Ectodermal cell (in vitro differentiated cells): Measurements from ENCODE around the gene SLC9A3.

Experiments used
- H3K27ac ChIP-seq: 2 replicates; pipeline ENCODE4 v1.7.0; 2013; ENCODE audit warnings: mild to moderate bottlenecking, low read depth, low read length; ENCODE audit not compliant: insufficient read depth, poor library complexity, severe bottlenecking
- H3K27me3 ChIP-seq: 2 replicates; pipeline ENCODE4 v1.7.0; 2013; ENCODE audit warnings: mild to moderate bottlenecking, low read length; ENCODE audit not compliant: insufficient read depth, control insufficient read depth, poor library complexity, severe bottlenecking
- H3K36me3 ChIP-seq: one replicate; pipeline ENCODE4 v1.7.0; 2013; ENCODE audit warnings: low read length; ENCODE audit not compliant: control insufficient read depth, insufficient read depth
- H3K4me1 ChIP-seq: one replicate; pipeline ENCODE4 v1.7.0; 2013; ENCODE audit warnings: low read length; ENCODE audit not compliant: control insufficient read depth, insufficient read depth
- H3K4me3 ChIP-seq: 2 replicates; pipeline ENCODE4 v1.7.0; 2013; ENCODE audit warnings: low read depth, low read length, control low read depth; ENCODE audit not compliant: insufficient read depth
- H3K9me3 ChIP-seq: 2 replicates; pipeline ENCODE4 v1.7.0; 2013; ENCODE audit warnings: mild to moderate bottlenecking, low read length, moderate library complexity; ENCODE audit not compliant: control insufficient read depth
- WGBS, 2 experiments: methylation state at CpG; one replicate each; pipeline ENCODE4 v1.1.7; 2013; ENCODE audit warnings: missing lambda C conversion rate in 2 of 2; 5-methylcytosine and 5-hydroxymethylcytosine counted together

The SLC9A3 gene

GRCh38 chr5:451587-452458, 72.4 kb downstream of the SLC9A3 start:
- Histone ChIP-seq H3K9me3 (no peaks in the 10 kb centered on the region), H3K27ac (no peak overlapping the region), H3K27me3 (no peaks in the 10 kb centered on the region), H3K4me1 (no peaks in the 10 kb centered on the region), H3K4me3 (no peak overlapping the region), H3K36me3 (peaks cover 43% of the 10 kb centered on the region)
- WGBS, 2 experiments = 83% methylated on average over 5 of the region's 5 CpGs

- 90 to 99% methylated on average over 5 of the region's 5 CpGs for WGBS, 2 experiments
These were observed 75.1 kb downstream of the SLC9A3 start for GRCh38 chr5:449151-449550.

GRCh38 chr5:448766-449090, 75.5 kb downstream of the SLC9A3 start:
- WGBS, 2 experiments = 95 to 96% methylated on average over 12 of the region's 12 CpGs
- Histone ChIP-seq H3K9me3 (no peaks in the 10 kb centered on the region), H3K27ac (no peak overlapping the region), H3K4me3 (no peak overlapping the region), H3K36me3 (peaks cover 44% of the 10 kb centered on the region), H3K27me3 (no peaks in the 10 kb centered on the region), H3K4me1 (peaks cover 5% of the 10 kb centered on the region)

More at GRCh38 chr5:449151-449550, 75.1 kb downstream of the SLC9A3 start:
- H3K9me3 ChIP-seq = no peaks in the 10 kb centered on the region
- peaks cover 1% of the 10 kb centered on the region for H3K4me1 ChIP-seq
- H3K27me3 ChIP-seq = no peaks in the 10 kb centered on the region
- peaks cover 48% of the 10 kb centered on the region for H3K36me3 ChIP-seq
- no peak overlapping the region for H3K4me3 ChIP-seq
- no peak overlapping the region for H3K27ac ChIP-seq

GRCh38 chr5:448061-448765, 76.0 kb downstream of the SLC9A3 start:
- no peak overlapping the region for H3K4me3 ChIP-seq
- peaks cover 39% of the 10 kb centered on the region for H3K36me3 ChIP-seq
- H3K27me3 ChIP-seq = no peaks in the 10 kb centered on the region
- H3K27ac ChIP-seq = no peak overlapping the region
- 94 to 95% methylated on average over 21 of the region's 21 CpGs for WGBS, 2 experiments
- no peaks in the 10 kb centered on the region for H3K9me3 ChIP-seq
- peaks cover 7% of the 10 kb centered on the region for H3K4me1 ChIP-seq

DNA sequence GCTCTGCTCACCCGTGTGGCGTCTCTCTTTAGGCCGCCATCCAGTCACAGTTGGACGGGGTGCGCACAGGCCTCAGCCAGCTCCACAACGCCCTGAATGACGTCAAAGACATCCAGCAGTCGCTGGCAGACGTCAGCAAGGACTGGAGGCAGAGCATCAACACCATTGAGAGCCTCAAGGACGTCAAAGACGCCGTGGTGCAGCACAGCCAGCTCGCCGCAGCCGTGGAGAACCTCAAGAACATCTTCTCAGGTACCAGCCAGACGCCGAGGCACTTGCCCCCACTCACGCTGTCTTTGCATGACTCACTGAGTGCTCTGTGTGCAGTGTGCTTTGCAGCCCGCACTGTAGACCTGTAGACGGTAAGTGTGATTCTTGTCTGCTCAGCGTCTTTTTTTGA, 76.7 kb downstream of the SLC9A3 start:
- 95 to 97% methylated on average over 21 of the region's 21 CpGs for whole genome bisulfite sequencing, 2 experiments
- H3K4me3 ChIP-seq = no peak overlapping the region
- H3K9me3 ChIP-seq = no peaks in the 10 kb centered on the region
- no peaks in the 10 kb centered on the region for H3K27me3 ChIP-seq
- no peak overlapping the region for H3K27ac ChIP-seq
- H3K4me1 ChIP-seq = peaks cover 7% of the 10 kb centered on the region
- peaks cover 33% of the 10 kb centered on the region for H3K36me3 ChIP-seq

DNA sequence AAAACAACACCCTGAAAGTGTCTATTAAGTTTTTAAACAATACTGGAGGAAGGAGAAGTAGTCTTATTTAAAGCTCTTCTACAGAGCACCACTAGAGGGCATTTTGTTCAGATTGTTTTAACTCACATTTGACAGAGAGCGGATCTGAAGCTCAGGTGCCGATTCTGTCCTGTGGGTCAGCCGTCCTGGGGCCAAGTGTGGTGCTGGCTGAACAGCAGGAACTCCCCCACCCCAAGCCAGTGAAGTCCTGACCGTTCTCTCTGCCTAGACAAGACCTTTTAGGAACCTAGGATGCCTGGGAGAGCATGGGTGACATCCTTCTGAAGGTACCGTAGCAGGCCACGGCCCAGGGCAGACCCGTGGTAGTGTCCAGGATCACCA, 77.4 kb downstream of the SLC9A3 start:
- no peak overlapping the region for H3K4me3 ChIP-seq
- H3K27me3 ChIP-seq = no peaks in the 10 kb centered on the region
- 80 to 81% methylated on average over 7 of the region's 7 CpGs for WGBS, 2 experiments
- H3K36me3 ChIP-seq = peaks cover 27% of the 10 kb centered on the region
- no peak overlapping the region for H3K27ac ChIP-seq
- peaks cover 13% of the 10 kb centered on the region for H3K4me1 ChIP-seq
- no peaks in the 10 kb centered on the region for H3K9me3 ChIP-seq

DNA sequence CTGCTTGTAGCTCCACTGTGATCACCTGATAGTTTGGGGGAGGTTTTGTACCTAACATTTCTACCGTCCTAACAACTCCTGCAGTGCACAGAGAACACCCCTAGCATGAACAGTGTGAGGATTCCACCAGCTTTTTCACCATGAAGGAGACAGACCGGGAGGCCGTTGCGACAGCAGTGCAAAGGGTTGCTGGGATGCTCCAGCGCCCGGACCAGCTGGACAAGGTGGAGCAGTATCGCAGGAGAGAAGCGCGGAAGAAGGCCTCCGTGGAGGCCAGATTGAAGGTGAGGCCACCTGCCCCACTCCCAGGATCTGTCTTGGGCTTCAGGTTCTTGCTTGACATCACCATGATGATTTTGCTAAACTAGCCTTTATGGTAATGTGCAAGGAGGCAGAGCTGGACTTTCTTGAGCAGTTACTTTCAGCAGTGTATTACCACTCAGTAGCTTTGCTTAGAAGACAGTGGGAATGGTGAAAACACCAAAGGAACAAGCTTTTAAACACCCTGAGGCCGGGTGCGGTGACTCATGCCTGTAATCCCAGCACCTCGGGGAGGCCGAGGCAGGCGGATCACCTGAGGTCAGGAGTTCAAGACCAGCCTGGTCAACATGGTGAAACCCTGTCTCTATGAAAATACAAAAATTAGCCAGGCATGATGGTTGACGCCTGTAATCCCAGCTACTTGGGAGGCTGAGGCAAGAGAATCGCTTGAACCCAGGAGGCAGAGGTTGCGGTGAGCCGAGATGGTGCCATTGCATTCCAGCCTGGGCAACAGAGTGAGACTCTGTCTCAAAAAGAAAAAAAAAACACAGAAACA, 78.0 kb downstream of the SLC9A3 start:
- Histone ChIP-seq H3K4me1 (peaks cover 14% of the 10 kb centered on the region), H3K9me3 (no peaks in the 10 kb centered on the region), H3K27ac (no peak overlapping the region), H3K36me3 (peaks cover 26% of the 10 kb centered on the region), H3K4me3 (no peak overlapping the region), H3K27me3 (no peaks in the 10 kb centered on the region)
- WGBS, 2 experiments = 94 to 95% methylated on average over 19 of the region's 19 CpGs

GRCh38 chr5:445591-445990, 78.7 kb downstream of the SLC9A3 start:
- Histone ChIP-seq H3K36me3 (peaks cover 22% of the 10 kb centered on the region), H3K9me3 (no peaks in the 10 kb centered on the region), H3K4me3 (no peak overlapping the region), H3K27ac (no peak overlapping the region), H3K27me3 (no peaks in the 10 kb centered on the region), H3K4me1 (peaks cover 14% of the 10 kb centered on the region)
- 92 to 96% methylated on average over 10 of the region's 10 CpGs for WGBS, 2 experiments

DNA sequence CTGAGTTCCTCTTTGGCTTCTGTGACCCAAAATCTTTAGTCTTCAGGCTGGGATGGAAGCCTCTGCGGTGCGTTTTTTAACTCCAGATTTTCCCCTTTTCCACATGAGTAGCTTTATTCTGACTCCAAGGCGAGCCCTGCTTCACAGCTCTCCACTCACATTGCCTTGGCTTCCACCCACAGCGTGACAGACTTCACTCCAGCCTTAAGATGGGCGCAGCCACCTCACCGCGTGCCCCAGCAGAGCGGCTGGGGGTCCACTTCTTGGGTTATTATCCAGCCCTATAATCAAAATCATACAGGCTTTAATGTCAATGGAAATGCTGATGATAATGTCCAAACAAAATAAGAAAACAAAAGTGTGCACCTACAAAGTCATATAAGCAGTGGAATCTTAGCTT, 80.0 kb downstream of the SLC9A3 start:
- whole genome bisulfite sequencing, 2 experiments = 93 to 96% methylated on average over 8 of the region's 8 CpGs
- H3K27ac ChIP-seq = no peak overlapping the region
- H3K27me3 ChIP-seq = no peaks in the 10 kb centered on the region
- H3K36me3 ChIP-seq = peaks cover 18% of the 10 kb centered on the region
- peaks cover 14% of the 10 kb centered on the region for H3K4me1 ChIP-seq
- H3K4me3 ChIP-seq = peak overlapping the region; percentile 95
- H3K9me3 ChIP-seq = no peaks in the 10 kb centered on the region
